ENCODE measurements around the gene PHAF1.
A peak's percentile ranks its signal among the peaks of the same experiment; 100 is the strongest.

PHAF1 gene

GRCh38 chr16:67192781-67193361, 83.1 kb downstream of the PHAF1 start:
- DNase-seq (ENCODE audit: low read depth, low spot score), result no peak
- ChIA-PET POLR2A (no interaction called here), CTCF (interaction anchor here (0.7 to 9.3 kb wide), 3 partner anchors 10 to 238 kb away, joined by 3 to 83 read pairs (median 3); no protein-coding TSS in a partner anchor)
- TF ChIP-seq CTCF (IDR thresholded peaks at IDR 0.05; ENCODE audit: insufficient read depth, low read length, missing control alignments), result no peak
- H3K4me3 ChIP-seq (ENCODE audit: low read depth, low read length), result peak overlapping the region; percentile 97

GRCh38 chr16:67193536-67193935, 83.8 kb downstream of the PHAF1 start:
- TF ChIP-seq CTCF (IDR thresholded peaks at IDR 0.05; ENCODE audit: insufficient read depth, low read length, missing control alignments), result no peak
- DNase-seq (ENCODE audit: low read depth, low spot score), result no peak
- ChIA-PET POLR2A (interaction anchor here (1.1 kb wide), 1 partner anchor 14 kb away, joined by 3 read pairs; no protein-coding TSS in a partner anchor), CTCF (interaction anchor here (0.7 to 9.3 kb wide), 4 partner anchors 9 to 39 kb away, joined by 3 to 83 read pairs (median 8); no protein-coding TSS in a partner anchor)
- peak overlapping the region; percentile 97 for H3K4me3 ChIP-seq (ENCODE audit: low read depth, low read length)

GRCh38 chr16:67194260-67194659, 84.5 kb downstream of the PHAF1 start:
- ChIA-PET CTCF (interaction anchor here (1.7 to 9.3 kb wide), 3 partner anchors 9 to 39 kb away, joined by 5 to 83 read pairs (median 10); no protein-coding TSS in a partner anchor), POLR2A (interaction anchor here (1.1 kb wide), 1 partner anchor 13 kb away, joined by 3 read pairs; no protein-coding TSS in a partner anchor)
- DNase-seq (ENCODE audit: low read depth, low spot score), result no peak
- H3K4me3 ChIP-seq (ENCODE audit: low read depth, low read length), result no peak overlapping the region
- TF ChIP-seq CTCF (IDR thresholded peaks at IDR 0.05; ENCODE audit: insufficient read depth, low read length, missing control alignments), result no peak

- no peak overlapping the region for H3K4me3 ChIP-seq (ENCODE audit: low read depth, low read length)
- ChIA-PET POLR2A (no interaction called here), CTCF (interaction anchor here (0.9 to 9.3 kb wide), 3 partner anchors 11 to 31 kb away, joined by 3 to 83 read pairs (median 10); partner anchors contain the start of gene TMEM208)
- DNase-seq (ENCODE audit: low read depth, low spot score), result no peak
- no peak for TF ChIP-seq CTCF (IDR thresholded peaks at IDR 0.05; ENCODE audit: insufficient read depth, low read length, missing control alignments)
These were observed 85.9 kb downstream of the PHAF1 start for GRCh38 chr16:67195676-67196075.

- POLR2A ChIA-PET, result interaction anchor here (0.9 to 1.8 kb wide), 2 partner anchors 11 to 21 kb away, joined by 3 to 7 read pairs; no protein-coding TSS in a partner anchor
- no peak for DNase-seq (ENCODE audit: low read depth, low spot score)
- no peak for TF ChIP-seq CTCF (IDR thresholded peaks at IDR 0.05; ENCODE audit: insufficient read depth, low read length, missing control alignments)
- no peak overlapping the region for H3K4me3 ChIP-seq (ENCODE audit: low read depth, low read length)
- CTCF ChIA-PET, result interaction anchor here (0.8 to 9.3 kb wide), 6 partner anchors 12 to 269 kb away, joined by 3 to 83 read pairs (median 6); partner anchors contain the start of gene TMEM208
These were observed 87.1 kb downstream of the PHAF1 start for GRCh38 chr16:67196881-67197280.

- POLR2A ChIA-PET, result interaction anchor here (0.7 to 1.8 kb wide), 6 partner anchors 10 to 47 kb away, joined by 3 to 7 read pairs (median 3); partner anchors contain the start of gene NOL3
These were observed 88.0 kb downstream of the PHAF1 start for GRCh38 chr16:67197704-67198103.

More at GRCh38 chr16:67197704-67198103, 88.0 kb downstream of the PHAF1 start:
- TF ChIP-seq CTCF (IDR thresholded peaks at IDR 0.05; ENCODE audit: insufficient read depth, low read length, missing control alignments), result no peak
- no peak for DNase-seq (ENCODE audit: low read depth, low spot score)
- CTCF ChIA-PET, result interaction anchor here (0.7 to 9.3 kb wide), 22 partner anchors 8 to 303 kb away, joined by 3 to 83 read pairs (median 4); partner anchors contain the start of genes EXOC3L1, SLC9A5 and TMEM208
- no peak overlapping the region for H3K4me3 ChIP-seq (ENCODE audit: low read depth, low read length)
